ENCODE results near the gene NOM1. TPM values are rescaled to one million over a fixed set of nuclear protein-coding genes. Genes with fewer than 3 reads are reported as not detected.

The NOM1 gene
- total and polyA plus RNA-seq, 2 experiments from 2014 or later: 9.0 to 9.7 TPM

DNA sequence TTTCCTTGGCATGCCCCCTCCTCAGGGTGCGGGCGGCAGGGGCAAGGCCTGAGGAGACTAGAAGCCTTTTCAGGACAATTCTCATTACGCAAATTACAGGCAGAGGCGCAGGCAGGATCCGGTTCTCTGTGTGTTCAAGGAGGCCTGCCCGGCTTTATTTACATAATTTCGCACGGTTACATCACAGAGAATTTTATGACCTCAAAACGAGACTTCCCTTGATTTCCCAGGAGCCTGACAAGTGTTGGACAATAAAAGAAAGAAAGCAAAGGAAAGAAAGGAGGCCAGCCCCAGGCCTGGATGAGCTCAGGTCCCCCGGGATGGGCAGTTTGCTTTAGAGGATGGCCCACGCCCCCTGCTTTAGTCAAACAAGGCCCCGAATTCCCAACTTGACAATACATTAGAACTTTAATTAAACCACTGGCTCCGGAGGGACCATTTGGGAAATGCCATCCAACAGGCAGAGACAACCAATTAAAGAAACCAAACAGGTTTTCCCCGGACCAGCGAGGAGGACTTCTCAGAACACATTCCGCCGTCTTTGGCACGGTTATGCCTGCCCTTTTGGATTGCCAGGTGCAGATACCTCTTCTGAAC is 58.1 kb downstream of the NOM1 start:
- no peaks in the 10 kb centered on the region for H4K20me1 ChIP-seq (ENCODE audit: insufficient read depth, poor library complexity, severe bottlenecking)
- no peak overlapping the region for H3K27ac ChIP-seq
- no peak overlapping the region for H2AFZ ChIP-seq
- no peaks in the 10 kb centered on the region for H3K36me3 ChIP-seq (replicated peaks; ENCODE audit: insufficient read depth, low read depth)
- H3K79me2 ChIP-seq: no peaks in the 10 kb centered on the region
- DNase-seq (ENCODE audit: low spot score): no peak
- H3K27me3 ChIP-seq: peaks cover 88% of the 10 kb centered on the region
- no peaks in the 10 kb centered on the region for H3K9me3 ChIP-seq (ENCODE audit: low read depth)
- H3K4me3 ChIP-seq: no peak overlapping the region
- no peak overlapping the region for H3K4me2 ChIP-seq
- peaks cover 39% of the 10 kb centered on the region for H3K4me1 ChIP-seq (ENCODE audit: insufficient read depth)
- H3K9me2 ChIP-seq (replicated peaks; ENCODE audit: insufficient read depth): no peaks in the 10 kb centered on the region
- TF ChIP-seq EZH2 (IDR thresholded peaks at IDR 0.05; ENCODE audit: borderline replicate concordance) (no peak), EZH2phosphoT487 (IDR thresholded peaks at IDR 0.05; ENCODE audit: low read depth, severe bottlenecking, unreplicated experiment) (no peak)
- TF ChIP-seq, protein P1, sequence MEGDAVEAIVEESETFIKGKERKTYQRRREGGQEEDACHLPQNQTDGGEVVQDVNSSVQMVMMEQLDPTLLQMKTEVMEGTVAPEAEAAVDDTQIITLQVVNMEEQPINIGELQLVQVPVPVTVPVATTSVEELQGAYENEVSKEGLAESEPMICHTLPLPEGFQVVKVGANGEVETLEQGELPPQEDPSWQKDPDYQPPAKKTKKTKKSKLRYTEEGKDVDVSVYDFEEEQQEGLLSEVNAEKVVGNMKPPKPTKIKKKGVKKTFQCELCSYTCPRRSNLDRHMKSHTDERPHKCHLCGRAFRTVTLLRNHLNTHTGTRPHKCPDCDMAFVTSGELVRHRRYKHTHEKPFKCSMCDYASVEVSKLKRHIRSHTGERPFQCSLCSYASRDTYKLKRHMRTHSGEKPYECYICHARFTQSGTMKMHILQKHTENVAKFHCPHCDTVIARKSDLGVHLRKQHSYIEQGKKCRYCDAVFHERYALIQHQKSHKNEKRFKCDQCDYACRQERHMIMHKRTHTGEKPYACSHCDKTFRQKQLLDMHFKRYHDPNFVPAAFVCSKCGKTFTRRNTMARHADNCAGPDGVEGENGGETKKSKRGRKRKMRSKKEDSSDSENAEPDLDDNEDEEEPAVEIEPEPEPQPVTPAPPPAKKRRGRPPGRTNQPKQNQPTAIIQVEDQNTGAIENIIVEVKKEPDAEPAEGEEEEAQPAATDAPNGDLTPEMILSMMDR (IDR thresholded peaks at IDR 0.05; ENCODE audit: poor library complexity): no peak
- WGBS (ENCODE audit: low lambda C conversion rate, missing lambda C conversion rate): 25% methylated on average over 18 of the region's 18 CpGs

DNA sequence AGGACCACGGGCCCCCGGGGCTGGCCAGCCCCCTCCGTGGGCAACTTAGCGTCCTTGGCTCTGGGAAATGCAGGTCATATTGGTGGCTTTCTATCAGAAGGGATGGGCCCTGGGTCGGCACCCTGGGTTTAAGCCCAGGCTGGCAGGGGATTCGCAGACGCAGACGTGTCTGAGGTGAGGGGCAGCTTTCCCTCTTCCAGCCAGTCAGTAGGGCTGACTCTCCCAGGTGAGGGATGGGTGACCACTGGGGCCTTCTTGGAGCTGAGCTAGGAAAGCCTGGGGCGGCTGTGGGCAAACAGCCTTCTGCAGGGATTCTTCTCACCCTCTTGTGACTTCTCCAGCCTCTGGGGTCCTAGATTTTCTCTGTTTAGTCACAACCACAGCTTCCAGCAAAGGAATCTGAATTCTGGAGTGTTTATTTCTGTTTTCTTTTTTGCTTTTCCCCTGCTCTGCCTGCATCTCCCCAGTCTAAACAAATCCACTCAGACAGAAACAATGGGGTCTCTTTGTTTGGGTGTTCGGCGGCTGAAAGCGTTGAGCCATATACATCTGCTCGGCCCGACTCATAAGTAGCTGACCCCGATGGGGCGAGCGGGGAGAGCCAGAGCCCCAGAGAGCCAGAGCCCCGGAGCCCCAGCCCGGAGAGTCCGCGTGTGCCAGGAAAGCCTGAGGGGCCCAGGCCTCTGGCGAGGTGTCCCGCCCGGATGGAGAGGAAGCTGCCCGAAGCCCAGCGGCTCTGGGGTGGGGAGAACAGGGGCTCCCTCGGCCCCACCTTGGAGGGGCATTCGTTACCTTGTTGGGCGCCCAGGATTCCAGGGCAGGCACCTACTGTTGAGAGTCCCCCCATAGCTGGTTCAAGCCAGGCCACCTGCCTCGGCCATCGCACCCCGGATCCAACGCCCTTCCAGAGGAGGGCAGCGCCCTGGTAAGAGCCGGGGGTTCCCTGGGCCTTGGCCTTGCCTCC is 59.0 kb downstream of the NOM1 start:
- Histone ChIP-seq H3K4me1 (ENCODE audit: insufficient read depth) (peaks cover 30% of the 10 kb centered on the region), H4K20me1 (ENCODE audit: insufficient read depth, poor library complexity, severe bottlenecking) (no peaks in the 10 kb centered on the region), H3K4me2 (peak overlapping the region; percentile 76), H3K4me3 (no peak overlapping the region), H3K27ac (no peak overlapping the region), H2AFZ (peak overlapping the region; percentile 40), H3K79me2 (no peaks in the 10 kb centered on the region), H3K9me3 (ENCODE audit: low read depth) (no peaks in the 10 kb centered on the region), H3K9me2 (replicated peaks; ENCODE audit: insufficient read depth) (no peaks in the 10 kb centered on the region), H3K27me3 (peaks cover 88% of the 10 kb centered on the region), H3K36me3 (replicated peaks; ENCODE audit: insufficient read depth, low read depth) (no peaks in the 10 kb centered on the region)
- no peak for DNase-seq (ENCODE audit: low spot score)
- no peak for TF ChIP-seq EZH2 (IDR thresholded peaks at IDR 0.05; ENCODE audit: borderline replicate concordance)
- TF ChIP-seq, protein P1 (IDR thresholded peaks at IDR 0.05; ENCODE audit: poor library complexity): no peak
- peak; percentile 45 for TF ChIP-seq EZH2phosphoT487 (IDR thresholded peaks at IDR 0.05; ENCODE audit: low read depth, severe bottlenecking, unreplicated experiment)
- 22% methylated on average over 35 of the region's 35 CpGs for WGBS (ENCODE audit: low lambda C conversion rate, missing lambda C conversion rate)

DNA sequence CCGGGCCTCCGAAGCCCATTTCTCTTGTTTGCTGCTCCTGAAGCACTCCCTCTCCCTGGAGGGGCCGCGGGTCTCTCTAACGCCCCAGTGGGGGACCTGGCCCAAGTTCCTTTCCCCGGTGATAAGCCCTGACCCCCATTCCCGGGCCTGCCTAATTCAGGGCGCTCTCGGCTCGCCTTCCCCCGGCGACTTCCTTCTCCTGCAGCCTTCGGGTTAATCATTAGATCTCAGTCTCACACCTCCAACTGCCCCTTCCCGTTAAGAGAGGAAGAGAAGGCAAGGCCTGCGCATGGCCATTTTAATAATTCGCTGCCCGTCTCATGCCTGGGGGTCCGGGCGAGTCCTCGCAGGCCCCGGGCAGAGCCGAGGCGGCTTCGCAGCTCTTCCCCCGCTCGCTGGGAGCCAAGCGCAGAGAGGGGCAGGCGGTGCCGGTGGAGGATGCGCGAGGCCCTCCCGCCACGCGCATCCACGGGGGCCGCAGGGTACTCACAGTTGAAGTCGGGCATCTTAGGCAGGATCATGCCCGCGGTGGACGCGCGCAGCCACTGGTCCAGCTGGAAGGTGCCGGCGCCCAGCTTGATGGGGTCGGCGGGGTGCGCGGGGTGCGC is 59.8 kb downstream of the NOM1 start:
- H3K36me3 ChIP-seq (replicated peaks; ENCODE audit: insufficient read depth, low read depth): no peaks in the 10 kb centered on the region
- H3K9me3 ChIP-seq (ENCODE audit: low read depth): no peaks in the 10 kb centered on the region
- H4K20me1 ChIP-seq (ENCODE audit: insufficient read depth, poor library complexity, severe bottlenecking): no peaks in the 10 kb centered on the region
- peaks cover 88% of the 10 kb centered on the region for H3K27me3 ChIP-seq
- H2AFZ ChIP-seq: peak overlapping the region; percentile 40
- H3K79me2 ChIP-seq: no peaks in the 10 kb centered on the region
- H3K27ac ChIP-seq: no peak overlapping the region
- no peak for DNase-seq (ENCODE audit: low spot score)
- peak overlapping the region; percentile 76 for H3K4me2 ChIP-seq
- TF ChIP-seq, protein P1 (IDR thresholded peaks at IDR 0.05; ENCODE audit: poor library complexity): no peak
- TF ChIP-seq EZH2 (IDR thresholded peaks at IDR 0.05; ENCODE audit: borderline replicate concordance) (peak; percentile 55), EZH2phosphoT487 (IDR thresholded peaks at IDR 0.05; ENCODE audit: low read depth, severe bottlenecking, unreplicated experiment) (peak; percentile 71)
- 4% methylated on average over 44 of the region's 49 CpGs for WGBS (ENCODE audit: low lambda C conversion rate, missing lambda C conversion rate)
- H3K4me1 ChIP-seq (ENCODE audit: insufficient read depth): peaks cover 24% of the 10 kb centered on the region
- H3K4me3 ChIP-seq: no peak overlapping the region
- no peaks in the 10 kb centered on the region for H3K9me2 ChIP-seq (replicated peaks; ENCODE audit: insufficient read depth)

Data from hepatocyte (in vitro differentiated cells).